ENCODE measurements around the gene BMP6. TPM values are rescaled to one million over a fixed set of nuclear protein-coding genes. Genes with fewer than 3 reads are reported as not detected.

BMP6 gene
- polyA plus RNA-seq, 12 donors = 0.69 to 3.0 (median 1.3) TPM; not detected in 2

DNA sequence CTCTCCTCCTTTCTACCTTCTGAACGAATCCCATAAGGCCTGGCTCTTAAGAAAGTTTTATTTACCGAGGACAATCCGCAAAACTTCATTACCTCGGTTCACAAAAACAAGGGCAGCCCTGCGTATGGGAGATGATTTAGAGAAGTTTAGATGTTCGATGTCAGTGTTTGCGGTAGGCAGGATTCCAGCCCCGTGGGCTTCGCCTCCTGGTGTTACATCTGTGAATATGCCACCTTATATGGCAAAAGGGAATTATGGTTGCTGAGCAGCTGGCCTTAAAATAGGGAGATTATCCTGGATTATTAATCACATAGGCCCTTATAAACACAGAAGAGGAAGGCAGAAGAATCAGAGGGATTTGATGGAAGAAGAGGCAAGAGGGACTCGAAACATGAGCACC lies 21.1 kb downstream of the BMP6 start:
- DNase-seq = no peak

DNA sequence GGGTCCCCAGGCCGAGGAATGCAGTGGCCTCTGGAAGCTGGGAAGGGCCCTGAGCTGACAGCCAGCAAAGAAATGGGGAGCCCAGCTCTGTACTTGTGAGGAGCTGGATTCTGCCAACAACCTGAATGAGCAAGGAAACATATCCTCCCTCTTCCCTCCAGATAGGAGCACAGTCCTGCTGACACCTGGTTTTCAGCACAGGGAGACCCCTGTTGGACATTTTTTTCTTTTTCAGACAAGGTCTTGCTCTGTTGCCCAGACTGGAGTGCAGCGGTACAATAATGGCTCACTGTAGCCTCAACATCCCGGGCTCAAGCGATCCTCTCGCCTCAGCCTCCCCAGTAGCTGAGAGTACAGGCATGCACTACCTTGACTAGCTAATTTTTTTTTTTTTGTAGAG lies 21.5 kb downstream of the BMP6 start:
- no peak for DNase-seq

DNA sequence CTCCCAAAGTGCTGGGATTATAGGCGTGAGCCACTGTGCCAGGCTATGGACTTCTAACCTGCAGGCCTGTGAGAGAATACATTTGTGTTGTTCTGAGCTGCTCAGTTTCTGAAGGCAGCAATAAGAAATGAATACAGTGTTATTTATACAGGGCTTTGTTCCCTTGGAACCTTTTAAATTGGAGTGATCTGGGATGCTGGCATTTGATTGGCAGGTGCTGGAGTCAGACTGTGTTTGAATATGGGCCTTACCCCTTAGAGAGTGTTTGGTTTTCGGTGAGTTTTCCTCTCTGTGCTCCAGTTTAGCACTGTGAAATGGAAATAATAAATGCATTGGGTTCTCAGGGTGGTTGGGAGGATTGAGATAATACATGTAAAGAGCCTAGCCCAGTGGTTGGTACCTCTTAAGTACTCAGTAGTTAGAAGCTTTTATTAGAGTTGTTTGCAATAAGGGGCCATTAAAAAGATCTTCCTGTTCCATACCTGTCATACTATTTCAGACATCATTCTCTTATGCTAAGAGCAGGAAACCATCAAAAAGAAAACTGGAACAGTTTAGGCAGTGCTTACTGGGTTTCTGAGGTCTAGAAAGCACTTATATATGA lies 22.1 kb downstream of the BMP6 start:
- no peak for DNase-seq

DNA sequence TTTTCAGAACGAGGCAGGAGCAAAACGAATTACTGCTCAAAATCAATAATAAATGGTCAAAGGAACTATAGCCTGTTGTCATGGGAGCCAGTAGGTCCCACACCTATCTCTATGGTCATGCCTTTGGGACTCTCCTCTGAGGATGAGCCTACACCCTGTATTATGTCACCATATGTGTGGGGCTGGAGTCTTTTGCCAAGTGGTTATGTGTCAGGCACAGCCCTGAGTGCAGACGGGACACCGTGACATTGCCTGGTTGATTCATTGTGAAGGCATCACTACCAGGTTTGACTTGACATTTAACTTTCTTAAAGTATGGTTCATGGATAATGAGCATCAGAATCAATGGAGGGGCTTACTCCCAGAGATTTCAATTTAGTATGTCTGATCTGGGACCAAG lies 23.6 kb downstream of the BMP6 start:
- DNase-seq = no peak

DNA sequence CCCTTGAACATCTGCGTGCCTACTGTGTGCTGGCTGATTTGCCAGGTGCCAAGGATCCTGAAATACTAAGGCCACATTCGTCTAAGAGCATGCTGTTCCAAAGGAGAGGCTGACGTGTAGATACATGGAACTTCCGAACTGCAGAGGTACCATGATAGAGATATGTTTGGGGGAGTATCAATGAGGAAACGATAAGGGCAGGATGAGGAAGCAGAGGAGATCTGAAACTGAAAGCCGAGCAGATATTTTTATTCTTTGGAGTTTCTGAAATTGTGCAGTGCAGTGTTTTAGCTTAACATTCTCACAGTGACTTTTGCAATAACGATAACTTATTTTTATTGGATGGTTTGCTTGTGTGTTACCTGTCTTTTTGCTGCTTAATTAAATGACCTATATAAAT lies 24.3 kb downstream of the BMP6 start:
- DNase-seq = no peak

DNA sequence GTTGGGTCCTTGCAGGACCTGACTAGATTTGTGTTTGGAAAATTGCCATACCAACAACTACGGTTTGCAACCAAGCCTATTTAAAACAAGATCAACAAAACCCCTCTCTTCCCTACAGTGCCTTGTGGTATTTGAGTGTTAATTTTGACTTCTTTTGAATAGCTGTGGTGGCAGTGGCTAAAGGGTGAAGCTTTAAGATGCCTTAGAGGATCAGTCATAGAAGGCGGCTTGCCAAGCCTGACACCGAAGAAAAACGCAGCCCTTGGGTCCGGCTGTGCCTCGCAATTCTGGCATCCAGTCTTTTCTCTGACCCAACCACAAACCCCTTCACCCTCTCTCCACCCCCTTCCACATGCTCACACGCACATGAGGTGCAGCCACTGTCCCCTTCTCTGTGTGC lies 32.6 kb downstream of the BMP6 start:
- no peak for DNase-seq

DNA sequence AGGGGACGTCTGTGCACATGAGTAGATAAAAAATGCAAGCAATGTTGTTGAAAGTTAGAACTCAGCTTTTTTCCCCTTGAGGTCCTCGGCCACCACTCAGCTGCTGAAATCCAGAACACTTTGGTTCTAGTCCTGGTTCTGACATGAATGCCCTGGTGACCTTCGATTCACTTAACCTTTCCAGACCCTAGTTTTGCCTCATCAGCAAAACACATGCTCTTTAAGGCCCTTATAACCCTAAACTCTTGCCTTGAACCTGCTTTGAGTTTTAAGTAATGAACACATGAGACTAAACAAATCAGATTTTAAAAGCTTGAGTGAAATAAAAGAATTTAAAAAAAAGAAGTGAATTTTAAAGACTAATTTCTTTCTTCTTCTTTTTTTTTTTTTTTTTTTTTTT lies 33.4 kb downstream of the BMP6 start:
- DNase-seq = no peak

DNA sequence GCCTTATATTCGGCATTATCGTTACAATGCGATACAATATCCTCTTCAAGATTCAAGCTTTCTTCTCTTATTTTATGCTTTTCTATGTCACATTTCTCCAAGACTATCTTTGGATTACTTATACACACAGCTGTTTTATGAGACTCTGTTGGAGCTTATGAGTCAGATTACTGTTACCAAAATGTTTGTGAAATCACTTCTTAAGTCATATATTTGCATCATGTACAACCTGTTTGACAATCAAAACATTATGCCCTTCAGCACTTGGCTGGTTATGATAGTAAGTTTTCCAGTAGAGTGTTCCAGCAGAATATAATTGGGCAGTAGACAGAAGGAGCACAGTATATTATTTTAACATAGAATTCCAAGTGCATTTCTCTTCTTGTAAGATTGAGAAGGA lies 35.2 kb downstream of the BMP6 start:
- no peak for DNase-seq

DNA sequence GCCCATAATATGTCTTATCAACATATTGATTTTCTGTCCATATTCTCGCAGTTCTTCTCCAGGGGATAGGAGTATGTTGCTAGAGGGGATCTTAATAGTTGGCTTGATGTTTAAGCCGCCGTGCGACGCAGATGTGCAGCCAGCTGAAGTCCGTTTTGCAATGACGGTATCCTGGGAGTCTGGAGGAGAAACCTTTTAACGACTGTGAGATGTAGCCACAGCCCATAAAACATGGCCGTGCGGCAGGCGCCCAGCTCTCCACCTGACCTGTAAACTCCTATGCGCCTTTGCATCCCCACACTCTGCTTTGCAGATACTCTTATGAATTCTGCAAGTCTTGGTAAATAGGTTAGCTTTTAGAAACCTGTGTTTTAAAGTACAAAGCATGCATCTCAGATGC lies 36.9 kb downstream of the BMP6 start:
- no peak for DNase-seq

DNA sequence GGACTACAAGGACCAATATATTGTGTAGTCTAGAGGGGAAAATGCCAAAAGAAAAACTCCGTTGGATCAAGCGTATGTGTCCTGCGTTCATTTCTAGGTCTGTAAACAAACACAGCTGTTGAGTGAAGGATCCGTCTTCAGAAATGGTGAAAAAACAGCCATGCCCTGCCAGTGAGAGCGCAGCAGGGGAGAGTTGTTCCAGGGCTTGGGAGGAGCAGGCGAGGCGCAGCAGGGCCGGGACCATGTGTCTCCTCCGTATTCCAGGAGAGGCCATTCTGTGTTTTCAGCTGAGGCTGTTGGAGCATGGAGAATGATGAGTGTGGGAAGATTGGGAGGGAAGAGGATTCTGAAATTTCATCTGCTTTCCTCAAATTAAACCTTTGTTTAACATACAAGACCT lies 38.0 kb downstream of the BMP6 start:
- peak; percentile 45 for DNase-seq

DNA sequence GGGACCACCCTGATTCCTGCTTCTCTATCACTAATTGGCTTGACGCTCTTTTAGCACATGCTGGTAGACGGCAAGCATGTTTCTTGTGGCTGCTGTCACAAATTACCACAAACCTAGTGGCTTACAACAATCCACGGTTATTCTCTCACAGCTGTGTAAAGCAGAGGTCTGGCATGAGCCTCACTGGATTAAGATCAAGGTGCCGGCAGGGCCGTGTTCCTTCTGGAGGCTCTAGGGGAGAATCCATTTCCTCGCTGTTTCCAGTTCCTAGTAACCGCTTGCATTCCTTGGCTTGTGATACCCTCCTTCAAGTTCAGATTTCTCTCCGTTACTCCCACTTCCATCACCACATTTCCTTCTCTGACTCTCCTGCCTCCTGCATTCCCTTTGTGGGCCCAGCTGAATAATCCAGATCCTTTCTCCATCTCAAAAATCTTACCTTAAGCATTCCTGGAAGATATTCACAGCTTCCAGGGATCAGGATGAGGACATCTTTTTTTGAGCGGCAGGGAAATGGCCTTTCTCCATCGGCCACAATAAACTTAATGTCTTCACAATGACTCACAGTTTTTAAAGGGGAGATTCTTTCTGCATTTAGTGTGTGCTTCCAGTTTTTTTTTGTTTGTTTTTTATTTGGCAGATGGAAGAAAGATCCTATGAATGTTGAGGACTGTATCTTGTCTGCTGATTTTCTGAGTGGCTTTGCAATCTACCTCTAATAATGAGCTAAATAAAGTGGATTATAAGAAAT lies 39.9 kb downstream of the BMP6 start:
- DNase-seq = no peak

DNA sequence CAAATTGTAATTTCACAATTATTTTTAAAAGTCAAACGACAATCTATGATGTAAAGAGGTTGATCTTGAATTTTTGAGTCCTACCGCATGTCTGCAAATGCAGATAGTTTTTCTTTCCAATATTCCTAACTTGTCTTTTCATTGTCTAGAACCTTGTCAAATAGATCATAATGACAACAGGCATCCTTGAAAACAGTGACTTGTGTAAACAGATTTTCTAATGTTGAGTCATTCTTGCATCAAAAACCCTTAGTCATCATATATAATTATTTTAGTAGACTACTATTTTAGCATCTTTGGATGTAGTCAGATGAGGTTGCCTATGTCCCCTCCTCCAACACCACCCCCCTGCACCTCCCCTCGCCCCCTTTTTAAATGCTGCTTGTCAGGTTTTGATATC lies 43.8 kb downstream of the BMP6 start:
- DNase-seq = no peak

DNA sequence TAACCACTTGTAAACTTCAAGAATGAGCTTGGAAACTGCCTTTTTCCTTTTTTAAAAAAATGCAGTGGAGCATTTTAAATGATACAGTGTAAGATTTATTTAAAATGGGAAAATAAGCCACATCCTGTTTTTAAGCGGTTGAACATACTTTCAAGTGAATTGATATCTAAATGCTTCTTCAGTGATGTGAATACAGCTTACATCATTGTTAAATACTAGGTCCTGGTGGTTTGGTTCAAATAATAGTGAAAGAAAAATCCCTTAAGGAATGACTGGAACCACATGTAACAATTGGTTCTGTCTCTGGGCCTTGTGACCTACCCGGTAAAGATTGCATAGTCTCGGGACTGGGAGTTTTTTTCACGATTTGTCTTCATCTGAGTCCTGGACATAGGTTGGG lies 44.2 kb downstream of the BMP6 start:
- DNase-seq = no peak

DNA sequence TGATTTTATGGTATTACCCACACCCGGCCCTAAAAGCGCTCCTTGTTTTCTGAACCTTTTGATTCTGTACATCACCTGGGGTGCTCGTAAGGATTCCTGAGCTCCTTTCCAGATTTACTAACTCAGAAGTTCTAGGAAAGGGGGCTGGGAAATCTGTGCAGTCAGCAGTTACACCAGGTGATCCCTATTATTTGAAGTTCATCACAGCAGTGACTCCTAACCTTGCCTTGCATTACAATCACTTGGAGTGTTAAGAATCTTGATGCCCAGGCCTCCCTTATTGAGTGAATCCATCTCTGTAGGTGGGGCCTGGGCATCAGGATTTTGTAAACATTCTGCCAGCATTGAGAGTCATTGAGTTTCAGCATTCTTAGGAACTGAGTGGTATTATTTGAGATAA lies 44.7 kb downstream of the BMP6 start:
- no peak for DNase-seq

DNA sequence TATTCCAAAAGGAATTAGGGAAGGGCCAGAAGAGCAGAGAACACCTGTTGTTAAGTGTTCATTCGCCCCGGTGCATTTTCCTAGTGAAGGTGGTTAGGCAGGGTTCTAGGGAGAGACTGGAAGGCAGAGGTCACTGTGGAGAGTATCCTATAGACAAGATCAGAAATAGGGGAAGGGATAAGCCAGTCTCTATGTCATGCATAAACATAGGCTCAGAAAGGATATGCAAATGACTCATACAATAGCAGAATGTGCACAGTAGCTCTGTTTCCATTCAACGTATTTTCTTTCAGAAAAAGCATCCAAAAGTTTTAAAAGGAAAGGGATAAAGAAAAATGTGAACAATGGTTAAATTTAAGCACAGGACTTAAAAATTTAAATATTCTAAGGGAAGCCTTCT lies 47.4 kb downstream of the BMP6 start:
- DNase-seq = no peak

DNA sequence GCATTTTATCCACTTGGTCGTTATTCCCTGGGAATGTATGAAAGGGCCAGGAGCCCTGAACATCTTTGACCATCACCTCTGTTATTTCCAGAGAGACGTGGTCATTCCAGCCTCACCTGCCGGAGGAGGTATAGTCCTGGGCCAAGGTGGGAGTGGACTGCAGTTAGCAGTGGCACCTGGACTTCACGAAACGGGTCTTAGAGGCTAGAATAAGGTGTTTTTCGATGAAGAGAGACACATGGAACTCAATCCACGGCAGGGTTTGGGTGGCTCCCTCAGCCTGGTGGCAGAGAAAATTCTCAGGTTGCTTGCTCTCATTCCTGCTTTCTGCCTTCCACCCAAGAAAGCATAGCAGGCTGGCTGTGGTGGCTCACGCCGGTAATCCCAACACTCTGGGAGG lies 48.0 kb downstream of the BMP6 start:
- DNase-seq = no peak

DNA sequence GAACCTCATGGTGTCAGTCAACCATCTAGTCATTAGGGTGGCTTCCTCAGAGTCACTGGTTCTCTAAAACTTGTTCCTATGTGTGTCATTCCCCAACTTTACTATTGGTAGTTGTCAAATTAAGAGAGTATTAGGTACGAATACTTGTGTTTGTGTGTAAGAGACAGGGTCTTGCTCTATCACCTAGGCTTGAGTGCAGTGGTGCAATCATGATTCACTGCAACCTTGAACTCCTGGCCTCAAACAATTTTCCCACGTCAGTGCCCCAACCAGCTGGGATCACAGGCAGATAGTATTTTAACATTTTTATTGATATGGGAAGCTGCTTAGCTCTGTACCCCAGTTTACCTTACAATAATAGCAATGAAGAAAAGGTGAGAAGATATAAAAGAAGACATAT lies 50.6 kb downstream of the BMP6 start:
- no peak for DNase-seq

DNA sequence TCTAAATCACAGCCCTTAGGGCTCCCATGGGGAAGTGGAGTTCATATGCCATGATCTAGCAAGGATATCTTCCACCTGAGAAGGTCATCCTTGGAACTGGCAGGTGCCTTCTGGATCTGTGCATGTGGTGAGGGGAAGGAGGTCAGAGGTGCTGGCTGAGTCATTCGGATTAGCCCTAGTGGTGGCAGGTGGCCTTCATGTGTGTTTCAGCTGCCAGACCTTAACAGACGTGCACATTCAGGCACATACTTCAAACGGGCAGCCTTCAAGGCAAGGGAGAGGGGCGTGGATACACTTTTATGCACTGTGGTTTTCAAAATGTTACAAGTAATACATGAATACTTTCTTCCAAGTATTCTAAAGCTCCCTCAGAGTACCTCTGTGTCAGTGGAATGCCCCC lies 51.2 kb downstream of the BMP6 start:
- DNase-seq = no peak

DNA sequence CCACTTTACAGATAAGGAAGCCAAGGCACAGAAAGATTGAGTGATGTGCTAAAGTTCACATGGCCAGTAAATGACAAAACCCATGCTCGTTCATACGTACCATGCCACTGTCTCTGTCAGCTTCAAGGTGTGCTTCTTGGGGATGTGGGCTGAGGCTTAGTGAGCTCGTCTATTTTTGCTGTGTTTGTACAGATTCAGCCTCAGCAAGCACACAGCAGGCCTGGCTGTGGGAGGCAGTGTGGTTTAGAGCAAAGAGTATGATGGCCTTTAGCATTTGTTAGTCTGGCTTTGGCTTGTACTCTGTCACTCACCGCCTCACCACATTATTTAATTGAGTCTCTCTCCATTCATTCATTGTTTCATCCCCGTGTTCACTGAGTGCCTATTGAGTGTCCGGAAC lies 55.3 kb downstream of the BMP6 start:
- DNase-seq = no peak

DNA sequence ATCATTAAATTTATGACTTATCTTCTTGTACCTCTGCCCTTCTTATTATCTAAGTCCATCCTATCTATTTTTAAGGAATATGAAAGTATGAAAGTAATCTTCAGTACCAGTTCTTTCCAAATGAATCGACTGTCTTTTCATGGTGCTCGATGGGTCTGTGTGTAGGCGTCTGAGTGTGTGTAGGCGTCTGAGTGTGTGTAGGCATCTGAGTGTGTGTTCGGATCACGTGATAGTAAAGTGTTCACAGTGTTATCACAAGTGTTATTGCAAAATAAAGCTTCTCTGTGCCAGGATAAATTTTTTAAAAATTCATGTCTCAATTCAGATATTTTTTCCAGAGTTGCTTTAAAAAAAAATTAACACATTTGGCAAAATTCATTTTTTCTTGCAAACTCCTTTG lies 58.3 kb downstream of the BMP6 start:
- no peak for DNase-seq

DNA sequence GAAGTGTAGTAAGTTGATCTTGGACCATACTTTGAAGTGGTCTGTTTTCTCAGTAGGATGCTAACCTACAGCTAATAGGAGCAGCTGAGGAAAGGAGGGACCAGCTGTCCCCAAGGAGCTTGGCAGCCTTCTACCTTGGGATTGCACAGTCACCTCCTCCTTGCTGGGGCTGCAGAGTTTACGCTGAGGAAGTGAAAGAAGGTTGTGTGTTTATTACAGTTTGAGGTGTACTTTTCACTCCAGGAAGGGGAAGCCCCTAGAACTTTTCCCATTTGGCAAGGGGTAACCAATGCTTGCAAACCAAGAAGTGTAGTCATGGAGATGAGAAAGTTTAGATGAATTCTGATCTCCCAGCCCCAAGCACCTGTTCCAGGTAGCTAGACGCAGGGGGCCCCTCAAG lies 58.8 kb downstream of the BMP6 start:
- DNase-seq = no peak

DNA sequence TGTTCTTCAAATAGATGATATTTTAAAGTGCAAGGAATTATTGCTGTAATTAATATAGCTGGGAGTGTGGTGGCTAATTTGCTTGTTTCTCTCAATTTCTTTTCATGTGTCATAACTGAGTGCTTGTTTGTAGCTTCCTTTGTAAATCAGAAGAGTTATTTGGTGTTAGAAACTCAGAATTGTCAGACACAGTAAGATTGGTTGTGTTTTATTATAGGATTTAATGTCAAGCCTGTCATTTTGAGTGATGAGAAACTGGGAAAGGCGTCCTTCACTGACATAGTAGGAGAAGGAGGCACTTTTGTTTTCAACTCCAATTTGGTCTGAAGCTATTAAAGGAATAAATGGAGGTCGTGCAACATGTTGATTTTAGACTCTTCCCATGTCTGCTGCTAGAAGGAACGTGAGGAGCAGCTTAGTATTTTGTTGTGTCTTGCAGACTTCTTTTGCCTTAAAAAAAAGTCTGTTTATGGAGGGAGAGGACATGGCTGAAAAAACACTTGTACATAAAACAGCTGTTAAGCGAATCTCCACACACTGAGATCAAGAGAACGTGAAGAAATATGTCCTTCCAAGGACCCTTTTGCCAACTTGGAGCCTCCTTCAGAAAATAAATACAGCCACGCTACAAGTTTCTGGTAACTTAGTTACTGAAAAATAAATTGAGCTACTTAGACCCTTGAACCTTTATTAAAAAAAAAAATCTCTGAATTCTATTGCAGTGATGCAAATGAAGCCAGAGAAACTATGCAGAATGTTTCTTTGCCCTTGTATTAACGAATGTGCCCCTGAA lies 59.5 kb downstream of the BMP6 start:
- DNase-seq = peak; percentile 72

DNA sequence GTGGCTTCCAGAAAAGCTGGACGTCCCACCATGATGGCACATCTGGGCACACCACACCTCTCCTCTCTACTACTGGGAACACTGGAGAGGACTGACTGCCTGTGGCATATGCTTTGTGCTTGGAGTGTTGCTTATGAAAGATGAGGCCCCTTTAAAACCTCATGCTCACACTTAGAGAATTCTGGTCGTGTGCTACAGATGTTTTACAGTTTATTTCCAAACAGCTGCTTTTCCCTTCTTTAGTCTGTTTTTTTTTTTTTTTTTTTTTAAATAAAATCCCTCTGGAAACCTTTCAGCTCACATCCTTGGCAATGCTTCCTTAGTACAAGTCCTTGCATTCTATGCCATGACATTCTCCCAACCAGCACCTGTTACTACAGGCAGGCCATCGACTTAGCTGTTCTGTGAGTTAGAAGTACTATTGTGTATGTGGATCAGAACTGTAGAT lies 60.3 kb downstream of the BMP6 start:
- DNase-seq = peak; percentile 84
